Activated CD4-positive, alpha-beta memory T cell treated with anti-CD3 and anti-CD28 coated beads for 36 hours (primary cell): ENCODE data around the gene CDH23. TPM values are rescaled to one million over a fixed set of nuclear protein-coding genes. Genes with fewer than 3 reads are reported as not detected.

Experiments used
- CTCF ChIA-PET: fragments of 350-600 bp; sonication (Branson Sonifier 250); formaldehyde crosslinking; loops from one replicate; lab custom pipeline; 2021; ENCODE audit warnings: antibody characterized with exemption, inconsistent platforms; lab: Charles Lee
- POLR2A ChIA-PET: fragments of 350-600 bp; sonication (Branson Sonifier 250); formaldehyde crosslinking; loops from one replicate; lab custom pipeline; 2021; ENCODE audit warnings: antibody characterized with exemption; lab: Charles Lee
- DNase-seq: peaks from one replicate; pipeline ENCODE4 v3.0.0-alpha.2; 2020
- H3K27ac Mint-ChIP-seq: one replicate; pipeline ENCODE4 v1.8.0; 2021; ENCODE audit warnings: mixed read lengths
- H3K27me3 Mint-ChIP-seq: one replicate; pipeline ENCODE4 v1.8.0; 2021; ENCODE audit warnings: mixed read lengths
- H3K36me3 Mint-ChIP-seq: one replicate; pipeline ENCODE4 v1.8.0; 2021; ENCODE audit warnings: mixed read lengths
- H3K4me1 Mint-ChIP-seq: one replicate; pipeline ENCODE4 v1.8.0; 2021; ENCODE audit warnings: low read depth, mixed read lengths
- H3K4me3 Mint-ChIP-seq: one replicate; pipeline ENCODE4 v1.8.0; 2021; ENCODE audit warnings: mild to moderate bottlenecking, mixed read lengths
- H3K9me3 Mint-ChIP-seq: one replicate; pipeline ENCODE4 v1.8.0; 2021; ENCODE audit warnings: mixed read lengths
- intact Hi-C: fragments of 100-400 bp; cut with micrococcal nuclease; formaldehyde crosslinking; loops from one replicate; pipeline ENCODE4 v1.15.1; 2023
- total RNA-seq, 2 experiments: library from RNA; stranded (reverse); gene quantifications; one replicate each; pipeline ENCODE4 v1.2.3, GENCODE V29; 2021

CDH23 gene
- total RNA-seq, 2 experiments from 2014 or later: 2.6 TPM

DNA sequence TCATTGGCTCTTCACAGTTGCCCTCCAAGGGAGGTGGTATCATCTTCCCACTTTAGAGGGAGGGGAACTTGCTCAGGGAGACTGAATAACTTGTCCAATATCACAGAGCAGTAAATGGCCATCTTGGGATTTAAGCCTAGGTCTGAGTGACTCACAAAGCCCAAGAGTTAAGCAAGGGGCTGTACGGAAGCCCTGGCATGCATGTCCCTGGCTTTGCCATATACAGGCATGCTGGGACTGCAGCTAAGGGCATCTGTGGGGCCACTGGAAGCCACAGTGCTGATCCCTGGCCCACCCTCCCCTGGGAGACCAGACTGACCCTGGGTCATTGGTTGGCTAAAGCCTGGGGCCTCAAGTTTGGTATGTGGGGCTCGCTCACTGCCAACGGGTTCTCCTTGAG, 373.5 kb downstream of the CDH23 start:
- POLR2A ChIA-PET: interaction anchor here (0.9 to 11.1 kb wide), 2 partner anchors 13 to 43 kb away, joined by 3 to 108 read pairs; no protein-coding TSS in a partner anchor
- H3K36me3 Mint-ChIP-seq: peaks cover 53% of the 10 kb centered on the region
- CTCF ChIA-PET: interaction anchor here (1.1 to 5.0 kb wide), 6 partner anchors 18 to 72 kb away, joined by 3 to 53 read pairs (median 6); no protein-coding TSS in a partner anchor
- no peaks in the 10 kb centered on the region for H3K9me3 Mint-ChIP-seq
- peak overlapping the region; percentile 92 for H3K4me3 Mint-ChIP-seq
- H3K27ac Mint-ChIP-seq: peak overlapping the region; percentile 99
- intact Hi-C loops: loop anchor here (5.0 kb wide), 1 partner anchor 58 kb away; no protein-coding TSS in a partner anchor
- no peaks in the 10 kb centered on the region for H3K27me3 Mint-ChIP-seq
- peaks cover 80% of the 10 kb centered on the region for H3K4me1 Mint-ChIP-seq
- no peak for DNase-seq

DNA sequence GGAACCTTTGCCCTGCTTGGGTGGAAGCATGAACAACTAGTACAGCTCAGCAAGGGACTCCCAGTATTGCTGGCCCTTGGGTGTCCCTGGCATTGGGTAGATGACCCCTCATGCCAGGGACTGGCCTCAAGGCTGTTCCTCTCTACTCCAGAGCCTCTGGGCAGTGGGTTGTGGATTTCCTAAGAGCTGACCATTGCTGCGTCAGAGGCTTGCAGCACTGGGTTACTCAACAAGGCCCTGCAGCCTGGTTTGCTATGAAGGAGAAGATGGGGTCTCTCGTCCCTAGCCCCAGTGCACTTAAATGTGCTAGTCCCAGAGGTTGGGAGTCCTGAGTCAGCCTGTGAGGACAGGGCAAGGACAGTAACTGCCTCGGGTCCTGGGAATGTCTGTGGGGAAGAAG, 374.1 kb downstream of the CDH23 start:
- Mint-ChIP-seq H3K27me3 (no peaks in the 10 kb centered on the region), H3K4me1 (peaks cover 80% of the 10 kb centered on the region), H3K27ac (peak overlapping the region; percentile 99), H3K4me3 (peak overlapping the region; percentile 92), H3K9me3 (no peaks in the 10 kb centered on the region), H3K36me3 (peaks cover 49% of the 10 kb centered on the region)
- POLR2A ChIA-PET: interaction anchor here (0.7 to 11.1 kb wide), 3 partner anchors 14 to 44 kb away, joined by 3 to 108 read pairs (median 4); no protein-coding TSS in a partner anchor
- DNase-seq: no peak
- CTCF ChIA-PET: interaction anchor here (1.3 to 6.6 kb wide), 6 partner anchors 18 to 75 kb away, joined by 3 to 118 read pairs (median 38); no protein-coding TSS in a partner anchor
- intact Hi-C loops: loop anchor here (5.0 kb wide), 1 partner anchor 58 kb away; no protein-coding TSS in a partner anchor

DNA sequence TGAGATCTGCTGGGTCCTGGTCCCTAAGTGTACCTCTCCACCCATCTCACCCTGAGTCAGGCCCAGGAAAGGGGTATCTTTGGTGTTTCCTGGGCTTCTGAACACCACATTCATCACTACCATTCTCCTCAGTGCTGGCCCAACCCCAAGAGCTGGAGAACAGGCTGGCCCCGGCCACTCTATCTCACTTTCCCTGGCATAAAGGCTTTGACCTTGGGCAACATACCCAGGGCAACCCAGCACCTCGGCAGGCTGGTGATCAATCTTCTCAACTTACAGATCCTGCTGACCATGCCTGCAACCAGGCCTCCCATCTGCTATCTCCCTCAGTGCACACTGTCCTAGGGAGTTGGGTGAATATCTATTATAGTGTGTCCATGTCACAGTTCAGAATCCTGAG, 374.5 kb downstream of the CDH23 start:
- H3K27me3 Mint-ChIP-seq: no peaks in the 10 kb centered on the region
- intact Hi-C loops: loop anchor here (5.0 kb wide), 1 partner anchor 59 kb away; no protein-coding TSS in a partner anchor
- DNase-seq: no peak
- H3K36me3 Mint-ChIP-seq: peaks cover 47% of the 10 kb centered on the region
- H3K9me3 Mint-ChIP-seq: no peaks in the 10 kb centered on the region
- POLR2A ChIA-PET: interaction anchor here (0.7 to 11.1 kb wide), 3 partner anchors 14 to 44 kb away, joined by 4 to 108 read pairs (median 51); no protein-coding TSS in a partner anchor
- peak overlapping the region; percentile 92 for H3K4me3 Mint-ChIP-seq
- H3K27ac Mint-ChIP-seq: peak overlapping the region; percentile 99
- CTCF ChIA-PET: interaction anchor here (1.3 to 6.6 kb wide), 6 partner anchors 14 to 75 kb away, joined by 3 to 118 read pairs (median 26); no protein-coding TSS in a partner anchor
- H3K4me1 Mint-ChIP-seq: peaks cover 80% of the 10 kb centered on the region

DNA sequence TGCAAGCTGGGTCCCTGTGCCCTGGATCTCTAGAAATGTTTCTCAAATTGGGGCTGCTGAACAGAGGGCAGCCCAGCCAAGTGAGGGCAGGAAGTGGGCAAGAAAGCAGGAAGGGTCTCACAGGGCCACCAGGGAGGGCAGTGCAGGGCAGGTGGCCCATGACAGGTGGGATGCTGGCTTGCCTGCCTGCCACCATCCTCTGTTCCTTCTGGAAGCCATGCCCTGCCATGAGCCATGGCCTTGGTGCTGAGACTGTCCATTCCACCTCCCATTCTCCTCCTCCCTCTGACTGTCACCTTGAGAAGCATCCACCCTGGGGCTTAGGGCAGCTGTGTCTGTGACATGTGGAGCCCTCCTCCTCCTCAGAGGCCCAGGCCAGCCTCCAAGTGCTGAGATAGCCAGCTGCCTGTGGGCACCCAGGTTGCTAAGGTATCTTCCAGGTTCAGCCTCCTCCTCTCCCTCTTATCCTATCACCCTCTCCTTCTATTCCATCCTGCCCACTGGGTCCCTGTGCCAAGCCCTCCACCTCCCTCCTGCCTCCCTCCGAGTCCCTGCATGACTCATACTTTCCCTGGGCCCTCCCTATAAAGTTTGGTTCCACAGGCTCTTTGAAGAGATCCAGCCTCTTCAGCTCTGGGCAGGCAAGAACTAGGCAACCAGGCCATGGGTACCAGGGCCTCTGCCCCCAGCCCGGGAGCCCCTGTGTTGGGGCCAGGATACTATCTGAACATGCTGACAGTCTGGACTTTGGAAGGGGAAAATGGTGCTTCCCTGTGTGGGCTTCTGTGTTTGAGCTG, 375.3 kb downstream of the CDH23 start:
- Mint-ChIP-seq H3K36me3 (peaks cover 41% of the 10 kb centered on the region), H3K27ac (peak overlapping the region; percentile 99), H3K27me3 (no peaks in the 10 kb centered on the region), H3K4me3 (peak overlapping the region; percentile 92), H3K4me1 (peaks cover 80% of the 10 kb centered on the region), H3K9me3 (no peaks in the 10 kb centered on the region)
- ChIA-PET POLR2A (interaction anchor here (0.7 to 11.1 kb wide), 8 partner anchors 9 to 453 kb away, joined by 3 to 108 read pairs (median 6); partner anchors contain the start of gene SLC29A3), CTCF (interaction anchor here (0.6 to 6.6 kb wide), 12 partner anchors 15 to 388 kb away, joined by 3 to 118 read pairs (median 22); no protein-coding TSS in a partner anchor)
- intact Hi-C loops: loop anchor here (2.0 to 5.0 kb wide), 3 partner anchors 60 to 79 kb away; partner anchors contain the start of gene PSAP
- peak; percentile 72 for DNase-seq

DNA sequence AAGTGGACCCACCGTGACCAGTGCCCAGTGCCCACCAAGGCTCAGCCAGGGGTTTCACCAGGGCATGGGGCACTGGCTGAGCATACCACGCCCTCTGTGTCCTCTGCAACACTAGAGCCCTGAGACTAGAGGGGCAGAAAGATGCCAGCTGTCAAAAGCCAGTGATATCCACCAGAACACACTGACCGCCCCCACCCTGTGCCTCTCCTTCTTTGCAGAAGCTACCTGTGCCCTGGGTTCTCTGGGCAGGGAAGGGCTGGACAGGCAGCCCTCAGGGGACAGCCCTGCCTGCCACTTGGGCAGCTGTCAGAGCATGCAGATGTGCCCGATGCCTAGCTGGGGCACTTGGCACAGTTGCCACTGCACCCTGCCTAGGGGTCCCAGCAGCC, 376.1 kb downstream of the CDH23 start:
- peaks cover 4% of the 10 kb centered on the region for H3K9me3 Mint-ChIP-seq
- H3K27ac Mint-ChIP-seq: peak overlapping the region; percentile 99
- no peak for DNase-seq
- CTCF ChIA-PET: interaction anchor here (0.7 to 6.6 kb wide), 19 partner anchors 8 to 454 kb away, joined by 3 to 118 read pairs (median 15); partner anchors contain the start of gene SLC29A3
- peak overlapping the region; percentile 92 for H3K4me3 Mint-ChIP-seq
- peaks cover 72% of the 10 kb centered on the region for H3K4me1 Mint-ChIP-seq
- POLR2A ChIA-PET: interaction anchor here (0.7 to 11.1 kb wide), 16 partner anchors 8 to 454 kb away, joined by 3 to 108 read pairs (median 4); partner anchors contain the start of genes PSAP and SLC29A3
- intact Hi-C loops: loop anchor here (2.0 to 5.0 kb wide), 3 partner anchors 61 to 78 kb away; partner anchors contain the start of gene PSAP
- peaks cover 35% of the 10 kb centered on the region for H3K36me3 Mint-ChIP-seq
- no peaks in the 10 kb centered on the region for H3K27me3 Mint-ChIP-seq

DNA sequence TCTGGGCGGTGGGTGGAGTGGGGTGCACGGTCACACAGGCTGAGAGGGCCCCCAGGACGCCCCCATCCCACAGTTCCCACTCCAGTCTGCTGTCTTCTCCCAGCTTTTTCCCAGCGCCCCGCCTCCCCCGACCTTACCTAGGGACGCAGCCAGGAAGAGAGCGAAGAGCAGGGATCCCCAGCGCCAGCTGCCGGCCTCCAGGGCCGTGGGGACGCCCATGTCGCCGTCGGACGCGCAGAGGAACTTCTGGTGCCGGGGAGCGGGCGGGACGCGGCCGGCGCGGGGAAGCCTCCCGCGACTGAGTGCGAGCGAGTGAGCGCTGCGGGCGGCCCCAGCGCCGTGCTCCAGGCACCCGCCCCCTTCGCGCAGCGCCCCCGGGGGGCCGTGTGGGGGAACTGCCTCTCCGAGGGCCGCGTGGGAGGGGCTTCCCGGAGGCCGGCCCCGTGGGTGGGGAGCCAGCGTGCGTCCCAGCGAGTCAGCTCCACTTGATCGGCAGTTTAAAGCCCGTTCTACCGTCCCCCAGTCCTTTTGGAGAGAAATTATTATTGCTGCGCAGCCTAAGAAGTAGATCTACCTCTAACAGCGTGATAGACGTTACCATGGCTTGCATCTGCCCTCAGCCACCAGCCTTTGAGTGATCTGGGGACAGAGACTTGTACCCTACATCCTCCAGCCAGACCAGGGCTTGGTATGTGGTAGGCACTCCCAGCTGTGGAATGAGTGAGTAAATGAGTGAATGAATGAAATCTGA, 376.7 kb downstream of the CDH23 start, which contains the start of gene VSIR:
Gene VSIR (minus strand): TSS at position 300 of the 751 bp plus-strand sequence. CDS start 81 bp downstream, at position 219.
- ChIA-PET POLR2A (interaction anchor here (0.6 to 11.1 kb wide), 21 partner anchors 8 to 453 kb away, joined by 3 to 108 read pairs (median 4); partner anchors contain the start of gene PSAP), CTCF (interaction anchor here (0.6 to 6.6 kb wide), 28 partner anchors 9 to 454 kb away, joined by 3 to 118 read pairs (median 6); partner anchors contain the start of genes PSAP and SLC29A3)
- intact Hi-C loops: loop anchor here (2.0 to 5.0 kb wide), 3 partner anchors 61 to 77 kb away; partner anchors contain the start of gene PSAP
- Mint-ChIP-seq H3K27ac (peak within 1 kb of the TSS; percentile 99), H3K4me3 (peak within 1 kb of the TSS; percentile 92), H3K9me3 (peaks cover 4% of the 10 kb centered on the region), H3K27me3 (no peaks in the 10 kb centered on the region), H3K4me1 (peaks cover 66% of the 10 kb centered on the region), H3K36me3 (peaks cover 29% of the 10 kb centered on the region)
- peak; percentile 96 for DNase-seq

DNA sequence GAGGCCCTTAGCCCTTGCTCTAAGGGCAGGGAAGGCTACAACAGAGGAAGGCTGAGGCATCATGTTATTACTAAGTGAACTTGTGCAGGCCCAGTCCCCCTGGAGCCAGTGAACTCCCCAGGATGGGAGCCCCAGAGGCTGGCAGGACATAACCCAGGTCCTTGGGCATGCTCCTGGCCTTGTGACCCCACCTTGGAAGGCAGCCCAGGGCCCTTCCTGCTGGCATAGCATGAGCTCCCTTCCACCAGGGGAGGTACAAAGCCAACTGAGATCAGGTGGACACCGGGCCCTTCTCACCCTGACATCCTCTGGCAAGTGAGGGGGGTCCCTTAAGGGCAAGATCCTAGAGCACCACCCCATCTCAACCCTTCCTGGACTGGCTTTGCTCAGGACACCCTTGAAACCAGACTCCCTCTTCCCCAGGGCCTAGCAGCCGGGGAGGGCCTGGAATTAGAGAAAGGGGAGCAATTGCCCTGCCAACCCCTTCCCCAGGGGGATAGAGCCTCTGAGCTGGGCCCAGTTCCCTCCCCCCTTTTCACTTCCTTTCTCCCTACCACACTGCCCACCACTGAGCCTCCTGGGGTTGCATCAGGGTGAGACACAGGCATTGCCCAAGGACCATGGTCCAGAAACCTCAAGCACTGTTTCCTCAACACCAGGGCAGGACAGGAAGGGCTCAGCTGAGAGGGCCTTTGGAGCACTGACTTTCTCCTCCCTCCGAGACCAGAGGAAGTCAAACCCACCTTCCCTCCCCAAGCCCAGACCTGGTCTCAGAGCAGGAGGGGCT, 378.4 kb downstream of the CDH23 start:
- Mint-ChIP-seq H3K4me1 (peaks cover 53% of the 10 kb centered on the region), H3K4me3 (peak overlapping the region; percentile 92), H3K9me3 (peaks cover 4% of the 10 kb centered on the region), H3K27me3 (no peaks in the 10 kb centered on the region), H3K27ac (peak overlapping the region; percentile 91), H3K36me3 (peaks cover 18% of the 10 kb centered on the region)
- ChIA-PET CTCF (interaction anchor here (1.2 to 6.6 kb wide), 11 partner anchors 10 to 391 kb away, joined by 3 to 118 read pairs (median 23); no protein-coding TSS in a partner anchor), POLR2A (interaction anchor here (0.6 to 11.1 kb wide), 4 partner anchors 18 to 97 kb away, joined by 3 to 108 read pairs (median 28); no protein-coding TSS in a partner anchor)
- intact Hi-C loops: loop anchor here (5.0 kb wide), 1 partner anchor 63 kb away; no protein-coding TSS in a partner anchor
- no peak for DNase-seq

DNA sequence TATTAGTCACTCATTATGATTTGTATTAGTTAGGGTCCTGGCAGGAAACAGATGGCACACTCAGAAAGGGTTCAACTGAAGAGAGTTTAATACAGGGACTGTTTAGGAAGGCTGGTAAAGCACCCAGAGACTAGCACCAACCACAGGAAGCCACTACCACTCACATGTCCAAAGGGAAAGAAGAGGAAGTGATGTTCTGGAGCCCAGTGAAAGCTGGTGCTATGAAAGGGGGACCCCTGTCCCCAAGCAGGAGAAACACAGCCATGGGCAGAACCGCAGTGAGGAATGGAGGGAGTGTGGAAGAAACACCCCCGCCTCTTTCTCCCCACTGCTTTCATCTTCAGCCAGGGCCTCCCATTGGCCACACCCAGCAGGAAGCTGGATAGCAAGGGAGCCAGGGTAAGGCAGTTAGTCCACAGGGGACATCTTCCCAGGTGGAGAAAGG, 379.8 kb downstream of the CDH23 start:
- intact Hi-C loops: no loop called here
- no peaks in the 10 kb centered on the region for H3K27me3 Mint-ChIP-seq
- H3K4me3 Mint-ChIP-seq: no peak overlapping the region
- DNase-seq: no peak
- peaks cover 4% of the 10 kb centered on the region for H3K9me3 Mint-ChIP-seq
- CTCF ChIA-PET: interaction anchor here (0.9 to 6.6 kb wide), 8 partner anchors 10 to 392 kb away, joined by 3 to 118 read pairs (median 14); no protein-coding TSS in a partner anchor
- peaks cover 41% of the 10 kb centered on the region for H3K4me1 Mint-ChIP-seq
- no peak overlapping the region for H3K27ac Mint-ChIP-seq
- peaks cover 11% of the 10 kb centered on the region for H3K36me3 Mint-ChIP-seq
- POLR2A ChIA-PET: no interaction called here

DNA sequence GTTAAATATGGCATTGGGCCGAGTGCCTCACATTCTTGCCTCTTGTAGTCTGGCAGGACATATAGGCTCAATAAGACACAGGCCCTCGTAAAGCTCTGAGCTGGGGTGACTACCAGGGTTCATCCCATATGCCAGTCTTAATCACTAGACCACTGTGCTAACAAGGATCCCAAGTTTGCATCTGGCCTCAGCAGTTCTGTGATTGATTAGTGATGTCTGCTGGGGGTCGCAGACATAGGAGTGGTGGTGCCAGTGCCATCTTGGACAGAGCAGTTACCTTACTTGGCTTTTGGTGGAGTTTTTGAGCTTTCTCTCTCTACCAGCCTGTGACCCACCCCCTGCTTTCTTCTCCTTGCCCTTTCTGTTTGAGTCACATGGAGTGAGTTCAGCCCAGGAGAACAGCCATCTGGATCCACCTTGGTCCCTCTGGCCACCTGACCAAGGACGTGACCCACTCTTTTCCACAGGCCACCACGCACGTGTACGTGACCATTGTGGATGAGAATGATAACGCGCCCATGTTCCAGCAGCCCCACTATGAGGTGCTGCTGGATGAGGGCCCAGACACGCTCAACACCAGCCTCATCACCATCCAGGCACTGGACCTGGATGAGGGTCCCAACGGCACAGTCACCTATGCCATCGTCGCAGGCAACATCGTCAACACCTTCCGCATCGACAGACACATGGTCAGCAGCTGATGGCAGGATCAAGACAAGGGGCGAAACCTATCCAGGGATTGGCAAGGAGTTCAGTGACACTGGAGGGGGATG, 380.7 kb downstream of the CDH23 start:
- CTCF ChIA-PET: interaction anchor here (0.9 to 6.6 kb wide), 4 partner anchors 9 to 81 kb away, joined by 3 to 100 read pairs (median 4); no protein-coding TSS in a partner anchor
- peaks cover 34% of the 10 kb centered on the region for H3K4me1 Mint-ChIP-seq
- POLR2A ChIA-PET: no interaction called here
- no peaks in the 10 kb centered on the region for H3K27me3 Mint-ChIP-seq
- DNase-seq: no peak
- H3K27ac Mint-ChIP-seq: no peak overlapping the region
- H3K4me3 Mint-ChIP-seq: no peak overlapping the region
- peaks cover 4% of the 10 kb centered on the region for H3K9me3 Mint-ChIP-seq
- peaks cover 2% of the 10 kb centered on the region for H3K36me3 Mint-ChIP-seq
- intact Hi-C loops: no loop called here
